HG03103 (cell line): ENCODE results near the gene PIK3CG.
"Not testable (repeated sequence)": the region's sequence is repeated elsewhere in the genome, so short reads cannot be mapped to it uniquely, and the experiment has no call there.

Experiments
- ATAC-seq: cut with Tn5 transposase; IDR thresholded peaks from one replicate; pipeline ENCODE4 v1.9.1; 2021; ENCODE audit warnings: low read depth; ENCODE audit not compliant: unreplicated experiment

PIK3CG gene

DNA sequence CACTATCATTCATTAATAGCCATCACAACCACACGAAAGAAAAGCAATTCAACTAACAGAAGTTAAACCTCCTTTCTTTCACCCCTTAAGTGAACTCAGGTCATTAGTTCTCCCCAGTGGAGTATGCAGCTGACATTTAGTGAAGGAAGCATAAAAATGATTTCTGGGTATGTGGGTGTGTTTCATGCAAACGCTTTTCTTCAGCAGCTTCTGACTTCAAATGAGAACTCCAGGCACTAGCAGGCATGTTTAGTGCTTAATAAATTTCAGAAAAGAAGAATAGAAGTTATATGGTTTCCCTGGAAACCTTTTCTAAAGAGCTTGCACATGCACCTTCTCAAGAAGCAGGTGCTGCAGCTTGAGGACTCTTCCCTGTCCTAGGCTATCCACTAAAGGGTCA is 62.5 kb downstream of the PIK3CG start:
- no peak for ATAC-seq

GRCh38 chr7:106929616-106930015 is 64.5 kb downstream of the PIK3CG start:
- ATAC-seq = not testable (repeated sequence)

- ATAC-seq = no peak
Observed at GRCh38 chr7:106936236-106936635, 71.2 kb downstream of the PIK3CG start.

DNA sequence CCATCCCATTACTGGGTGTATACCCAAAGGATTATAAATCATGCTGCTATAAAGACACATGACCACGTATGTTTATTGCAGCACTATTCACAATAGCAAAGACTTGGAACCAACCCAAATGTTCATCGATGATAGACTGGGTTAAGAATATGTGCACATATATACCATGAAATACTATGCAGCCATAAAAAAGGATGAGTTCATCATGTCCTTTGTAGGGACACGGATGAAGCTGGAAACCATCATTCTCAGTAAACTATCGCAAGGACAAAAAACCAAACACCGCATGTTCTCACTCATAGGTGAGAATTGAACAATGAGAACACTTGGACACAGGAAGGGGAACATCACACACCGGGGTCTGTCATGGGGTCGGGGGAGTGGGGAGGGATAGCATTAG is 73.0 kb downstream of the PIK3CG start:
- ATAC-seq = not testable (repeated sequence)

DNA sequence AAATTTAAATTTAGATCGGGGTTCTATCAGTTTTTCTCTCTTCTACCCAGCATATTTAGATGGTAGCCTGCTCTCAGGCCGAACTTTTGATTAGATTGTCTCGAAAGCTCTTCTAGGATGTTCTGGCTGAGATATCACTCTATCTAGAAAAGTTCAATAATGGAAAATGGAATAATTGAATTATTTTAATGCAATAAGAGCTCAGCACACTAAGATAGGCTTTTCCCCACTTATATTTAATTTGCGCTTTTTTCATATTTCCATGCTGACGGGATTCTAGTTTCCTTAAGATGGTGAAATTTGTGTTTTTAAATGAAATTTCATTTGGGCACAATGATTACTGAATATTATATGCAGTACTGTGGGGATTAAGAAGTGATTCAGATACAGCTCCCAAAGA is 73.7 kb downstream of the PIK3CG start:
- no peak for ATAC-seq

GRCh38 chr7:106944035-106944665 is 79.1 kb downstream of the PIK3CG start:
- no peak for ATAC-seq

GRCh38 chr7:106947244-106947728 is 82.2 kb downstream of the PIK3CG start:
- ATAC-seq = no peak

DNA sequence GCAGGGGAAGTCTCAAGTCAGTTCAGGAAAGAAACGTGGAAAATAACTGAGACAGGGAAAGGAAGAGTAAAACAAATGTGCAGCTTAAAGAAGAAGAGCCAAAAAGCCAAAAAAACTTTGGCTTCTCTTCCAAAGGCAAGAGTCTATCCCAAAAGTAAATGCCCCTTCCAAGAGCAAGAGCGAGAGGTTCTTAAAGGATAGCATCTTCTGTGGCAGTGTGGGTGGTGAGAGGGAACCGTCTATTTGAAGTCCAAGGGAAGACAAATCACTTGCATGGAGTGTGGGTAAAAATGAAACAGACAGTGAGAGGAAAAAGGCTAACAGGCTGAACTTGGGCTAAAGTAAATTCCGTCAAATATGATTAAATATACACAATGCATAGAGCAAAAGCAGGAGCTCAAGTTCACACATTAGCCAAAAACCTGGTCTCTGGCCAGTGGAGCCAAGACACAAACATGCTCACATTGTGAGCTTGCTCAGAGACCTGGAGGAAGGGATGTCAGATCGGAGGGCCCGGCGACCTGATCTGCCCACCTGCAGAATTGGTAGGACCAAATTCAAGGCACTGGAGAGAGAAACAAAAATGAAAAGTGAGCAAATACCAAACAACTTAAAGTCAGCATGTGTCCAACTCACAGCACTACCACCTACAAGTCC is 87.0 kb downstream of the PIK3CG start:
- no peak for ATAC-seq

DNA sequence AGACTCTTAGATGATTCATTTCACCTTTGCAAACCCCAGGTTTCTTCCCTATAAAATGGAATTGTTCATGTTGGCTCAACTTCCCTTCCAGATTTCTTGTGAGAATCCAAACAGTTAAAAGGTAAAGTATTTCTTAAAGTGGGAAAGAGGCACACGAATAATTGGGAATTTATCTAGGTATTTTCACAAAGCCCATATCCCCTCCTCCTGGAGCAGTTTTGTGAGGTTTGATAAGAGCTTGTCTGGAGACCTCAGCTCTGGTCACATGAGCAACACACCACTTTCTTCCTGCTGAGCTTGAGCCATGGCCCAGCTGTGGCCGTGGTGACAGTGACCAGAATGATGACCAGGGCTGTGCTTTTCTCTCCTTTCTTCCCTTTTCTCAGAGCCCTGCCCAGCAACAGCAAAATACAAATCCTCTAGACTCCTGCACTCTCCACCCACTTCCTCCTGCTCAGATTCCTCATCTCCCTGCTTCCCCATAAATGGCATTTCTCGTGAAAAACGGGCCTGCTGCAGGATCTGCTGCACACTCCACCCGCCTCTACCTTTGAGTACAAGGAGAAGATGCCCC is 87.7 kb downstream of the PIK3CG start:
- no peak for ATAC-seq

DNA sequence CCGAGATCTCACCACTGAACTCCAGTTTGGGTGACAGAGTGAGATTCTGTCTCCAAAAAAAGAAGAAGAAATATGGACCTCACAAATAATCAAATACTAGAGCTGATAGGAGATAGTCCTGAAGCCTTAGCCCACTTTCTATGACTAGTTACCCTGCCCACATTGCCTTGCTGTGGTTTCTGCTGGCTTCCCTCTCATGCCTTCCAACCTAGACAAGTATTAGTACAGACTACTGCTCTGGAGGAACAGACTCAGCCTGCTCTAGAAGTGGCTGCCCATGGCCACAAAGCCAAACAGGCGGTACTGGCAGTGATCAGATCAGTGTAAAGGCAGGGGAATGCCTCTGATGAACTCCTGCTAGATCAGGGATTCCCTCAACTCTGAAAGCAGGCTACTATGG is 89.8 kb downstream of the PIK3CG start:
- no peak for ATAC-seq

DNA sequence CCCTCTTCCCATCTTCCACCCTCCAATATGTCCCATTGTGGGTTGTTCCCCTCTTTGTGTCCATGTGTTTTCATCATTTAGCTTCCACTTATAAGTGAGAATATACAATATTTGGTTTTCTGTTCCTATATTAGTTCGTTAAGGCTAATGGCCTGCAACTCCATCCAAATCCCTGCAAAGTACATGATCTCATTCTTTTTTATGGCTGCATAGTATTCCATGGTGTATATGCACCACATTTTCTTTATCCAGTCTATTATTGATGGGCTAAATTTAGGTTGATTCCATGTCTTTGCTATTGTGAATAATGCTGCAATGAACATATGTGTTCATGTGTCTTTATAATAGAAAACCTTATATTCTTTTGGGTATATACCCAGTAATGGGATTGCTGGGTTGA is 90.8 kb downstream of the PIK3CG start:
- not testable (repeated sequence) for ATAC-seq
